ENCODE data around the gene MAP9.
"Not testable (repeated sequence)": the region's sequence is repeated elsewhere in the genome, so short reads cannot be mapped to it uniquely, and the experiment has no call there.

GRCh38 chr4:155312027-155312426 lies 64.7 kb downstream of the MAP9 start:
- not testable (repeated sequence) for TF ChIP-seq CTCF, POLR2A (IDR thresholded peaks at IDR 0.05)
